Skeletal muscle tissue (tissue), 4 donors: ENCODE results near the gene CYP2S1. TPM values are rescaled to one million over a fixed set of nuclear protein-coding genes. Genes with fewer than 3 reads are reported as not detected.
"Not testable (repeated sequence)": the region's sequence is repeated elsewhere in the genome, so short reads cannot be mapped to it uniquely, and the experiment has no call there.

ENCODE experiments used
- H3K27ac ChIP-seq: one replicate; pipeline ENCODE4 v1.7.0; 2013; ENCODE audit warnings: mild to moderate bottlenecking, low read depth, low read length, inconsistent platforms
- H3K27me3 ChIP-seq, 3 donors: one replicate each; pipeline ENCODE4 v1.7.0; 2013; ENCODE audit warnings: low read length in 3 of 3; ENCODE audit not compliant: control insufficient read depth in 3 of 3, insufficient read depth in 3 of 3
- H3K36me3 ChIP-seq, 3 donors: one replicate each; pipeline ENCODE4 v1.7.0; 2013; ENCODE audit warnings: low read length in 3 of 3; ENCODE audit not compliant: control insufficient read depth in 3 of 3, insufficient read depth in 3 of 3
- H3K4me1 ChIP-seq, 3 donors: one replicate each; pipeline ENCODE4 v1.7.0; 2013; ENCODE audit warnings: low read length in 3 of 3, mild to moderate bottlenecking in 3 of 3; ENCODE audit not compliant: control insufficient read depth in 3 of 3, insufficient read depth in 3 of 3
- H3K4me3 ChIP-seq, 3 donors: one replicate each; pipeline ENCODE4 v1.7.0; 2013; ENCODE audit warnings: low read length in 3 of 3
- H3K9ac ChIP-seq, 3 donors: one replicate each; pipeline ENCODE4 v1.7.0; 2013; ENCODE audit warnings: low read length in 3 of 3, mild to moderate bottlenecking in 3 of 3, moderate library complexity in 2 of 3, low read depth in 1 of 3
- H3K9me3 ChIP-seq, 3 donors: one replicate each; pipeline ENCODE4 v1.7.0; 2013; ENCODE audit warnings: low read length in 3 of 3; ENCODE audit not compliant: control insufficient read depth in 3 of 3
- total RNA-seq: library from RNA; depleted of rRNA; stranded (reverse); fragments of >200 nt; gene quantifications from one replicate; pipeline ENCODE4 v1.2.3, GENCODE V29; 2014
- donor health status: Osteomylitis.

The CYP2S1 gene
- total RNA-seq, 1 donor from 2014 or later: 1.6 TPM

GRCh38 chr19:41172297-41173164 lies 20.5 kb upstream of the CYP2S1 start:
- no peak overlapping the region for H3K4me3 ChIP-seq

GRCh38 chr19:41174297-41174928 lies 18.6 kb upstream of the CYP2S1 start:
- Histone ChIP-seq H3K27me3 (peaks cover 0 to 7% (median 3%) of the 10 kb centered on the region in 3 donors), H3K4me1 (no peaks in the 10 kb centered on the region), H3K27ac (no peak overlapping the region), H3K9ac (no peak overlapping the region), H3K9me3 (no peaks in the 10 kb centered on the region), H3K4me3 (no peak overlapping the region), H3K36me3 (no peaks in the 10 kb centered on the region)

More at GRCh38 chr19:41172297-41173164, 20.5 kb upstream of the CYP2S1 start:
- peaks cover 0 to 7% (median 3%) of the 10 kb centered on the region in 3 donors for H3K27me3 ChIP-seq
- H3K9me3 ChIP-seq: no peaks in the 10 kb centered on the region
- no peaks in the 10 kb centered on the region for H3K4me1 ChIP-seq
- no peaks in the 10 kb centered on the region for H3K36me3 ChIP-seq
- no peak overlapping the region for H3K9ac ChIP-seq
- no peak overlapping the region for H3K27ac ChIP-seq

- no peak overlapping the region for H3K9ac ChIP-seq
- peaks cover 0 to 7% (median 2%) of the 10 kb centered on the region in 3 donors for H3K27me3 ChIP-seq
- no peak overlapping the region for H3K27ac ChIP-seq
- H3K9me3 ChIP-seq: no peaks in the 10 kb centered on the region
- no peaks in the 10 kb centered on the region for H3K36me3 ChIP-seq
- H3K4me3 ChIP-seq: no peak overlapping the region
- no peaks in the 10 kb centered on the region for H3K4me1 ChIP-seq
These were observed 16.9 kb upstream of the CYP2S1 start for GRCh38 chr19:41175801-41176777.

GRCh38 chr19:41180173-41180572 lies 12.8 kb upstream of the CYP2S1 start:
- H3K36me3 ChIP-seq, H3K27me3 ChIP-seq, H3K4me1 ChIP-seq, H3K9me3 ChIP-seq, H3K4me3 ChIP-seq, H3K27ac ChIP-seq, H3K9ac ChIP-seq: not testable (repeated sequence)

- peaks cover 12 to 20% (median 17%) of the 10 kb centered on the region in 3 donors for H3K27me3 ChIP-seq
- no peak overlapping the region for H3K4me3 ChIP-seq
- H3K4me1 ChIP-seq: no peaks in the 10 kb centered on the region
These were observed 5.8 kb upstream of the CYP2S1 start for GRCh38 chr19:41186971-41187883.

GRCh38 chr19:41187884-41188279 lies 5.1 kb upstream of the CYP2S1 start:
- H3K9me3 ChIP-seq: no peaks in the 10 kb centered on the region
- no peak overlapping the region for H3K27ac ChIP-seq
- H3K4me1 ChIP-seq: no peaks in the 10 kb centered on the region
- H3K36me3 ChIP-seq: no peaks in the 10 kb centered on the region
- no peak overlapping the region for H3K9ac ChIP-seq
- peaks cover 19 to 26% (median 24%) of the 10 kb centered on the region in 3 donors for H3K27me3 ChIP-seq
- no peak overlapping the region for H3K4me3 ChIP-seq

More at GRCh38 chr19:41186971-41187883, 5.8 kb upstream of the CYP2S1 start:
- H3K36me3 ChIP-seq: no peaks in the 10 kb centered on the region
- no peak overlapping the region for H3K9ac ChIP-seq
- no peak overlapping the region for H3K27ac ChIP-seq
- no peaks in the 10 kb centered on the region for H3K9me3 ChIP-seq

GRCh38 chr19:41189425-41190065 lies 3.5 kb upstream of the CYP2S1 start:
- no peak overlapping the region for H3K4me3 ChIP-seq
- H3K27ac ChIP-seq: no peak overlapping the region
- no peaks in the 10 kb centered on the region for H3K9me3 ChIP-seq
- H3K36me3 ChIP-seq: no peaks in the 10 kb centered on the region
- H3K4me1 ChIP-seq: no peaks in the 10 kb centered on the region
- H3K9ac ChIP-seq: no peak overlapping the region
- peaks cover 34 to 42% (median 37%) of the 10 kb centered on the region in 3 donors for H3K27me3 ChIP-seq

GRCh38 chr19:41193430-41194156 lies 574 bp downstream of the CYP2S1 start:
- Histone ChIP-seq H3K4me3 (no peak overlapping the region), H3K27ac (no peak overlapping the region), H3K9ac (no peak overlapping the region), H3K4me1 (no peaks in the 10 kb centered on the region), H3K27me3 (peaks cover 39 to 53% (median 39%) of the 10 kb centered on the region in 3 donors), H3K36me3 (no peaks in the 10 kb centered on the region), H3K9me3 (no peaks in the 10 kb centered on the region)
